Stomach (tissue), 9 donors: ENCODE results near the gene TSPAN15. TPM values are rescaled to one million over a fixed set of nuclear protein-coding genes. Genes with fewer than 3 reads are reported as not detected.

ENCODE experiments used
- DNase-seq, 2 donors: peaks; one replicate each; pipeline versions ENCODE4 v3.0.0 to v3.0.0-alpha.2; 2013 to 2019
- H3K27ac ChIP-seq, 5 donors: fragments of 200-600 bp in 4 of 5; sonication (generic) in 4 of 5; one replicate each; pipeline ENCODE4 v1.5.1; 2013 to 2019; ENCODE audit warnings: mild to moderate bottlenecking in 1 of 5, moderate library complexity in 1 of 5
- H3K27me3 ChIP-seq, 3 donors: fragments of 200-600 bp; sonication (generic); one replicate each; pipeline ENCODE4 v1.5.1; 2017 to 2019; ENCODE audit warnings: mixed run types in 1 of 3
- H3K36me3 ChIP-seq, 4 donors: fragments of 200-600 bp; sonication (generic); 1 replicate in 3 of 4; 2 replicates in 1 of 4; pipeline ENCODE4 v1.5.1; 2016 to 2019
- H3K4me1 ChIP-seq, 4 donors: fragments of 200-600 bp; sonication (generic); one replicate each; pipeline ENCODE4 v1.5.1; 2016 to 2019
- H3K4me3 ChIP-seq, 4 donors: fragments of 200-600 bp; sonication (generic) in 3 of 4; one replicate each; pipeline ENCODE4 v1.5.1; 2016 to 2019; ENCODE audit warnings: mild to moderate bottlenecking in 1 of 4
- H3K9me3 ChIP-seq, 4 donors: fragments of 200-600 bp; sonication (generic); one replicate each; pipeline ENCODE4 v1.5.1; 2016 to 2019
- CTCF ChIP-seq, 7 experiments: fragments of 450-650 bp in 4 of 7; fragments of 200-600 bp in 3 of 7; sonication (generic) in 3 of 7; IDR thresholded peaks; one replicate each; pipeline ENCODE4 v1.5.1; 2016 to 2019; ENCODE audit warnings: antibody characterized with exemption in 7 of 7, control low read depth in 2 of 7, mild to moderate bottlenecking in 1 of 7
- EP300 ChIP-seq: sonication (generic); formaldehyde crosslinking; IDR thresholded peaks from one replicate; pipeline ENCODE4 v1.6.1; 2017; ENCODE audit warnings: antibody characterized with exemption
- POLR2A ChIP-seq, 4 donors: fragments of 450-650 bp; IDR thresholded peaks; one replicate each; pipeline ENCODE4 v1.6.1; 2016; ENCODE audit warnings: antibody characterized with exemption in 4 of 4, control low read depth in 2 of 4, mild to moderate bottlenecking in 1 of 4, moderate library complexity in 1 of 4
- POLR2AphosphoS5 ChIP-seq, 3 donors: sonication (generic); formaldehyde crosslinking; IDR thresholded peaks; one replicate each; pipeline ENCODE4 v1.6.1; 2016; ENCODE audit warnings: antibody characterized with exemption in 3 of 3
- WGBS, 5 donors: extraction: QIAGEN DNeasy Blood & Tissue Kit in 3 of 5; methylation state at CpG; one replicate each; pipeline versions ENCODE4 v1.1.5 to v1.1.7; 2013 to 2018; 5-methylcytosine and 5-hydroxymethylcytosine counted together
- intact Hi-C: fragments of 100-400 bp; cut with DNase I; formaldehyde crosslinking; loops from one replicate; pipeline ENCODE4 v1.15.1; 2023; ENCODE audit warnings: low total_unique reads
- polyA plus RNA-seq, 3 donors: library from polyadenylated mRNA; stranded (reverse); fragments of 200-250 nt; gene quantifications; one replicate each; pipeline ENCODE4 v1.2.3, GENCODE V29; 2013
- total RNA-seq, 5 donors: library from RNA; depleted of rRNA; stranded (reverse); fragments of >200 nt; gene quantifications; one replicate each; pipeline versions ENCODE4 v1.1.0 to v1.2.3, GENCODE V29; 2014 to 2016
- donor health status: healthy with polysubstance abuse.
- donor health status: Bipolar disorder and iron deficiency.
- donor health status: healthy.

The TSPAN15 gene
- total and polyA plus RNA-seq, 8 donors: 23.5 to 153 (median 74.5) TPM

DNA sequence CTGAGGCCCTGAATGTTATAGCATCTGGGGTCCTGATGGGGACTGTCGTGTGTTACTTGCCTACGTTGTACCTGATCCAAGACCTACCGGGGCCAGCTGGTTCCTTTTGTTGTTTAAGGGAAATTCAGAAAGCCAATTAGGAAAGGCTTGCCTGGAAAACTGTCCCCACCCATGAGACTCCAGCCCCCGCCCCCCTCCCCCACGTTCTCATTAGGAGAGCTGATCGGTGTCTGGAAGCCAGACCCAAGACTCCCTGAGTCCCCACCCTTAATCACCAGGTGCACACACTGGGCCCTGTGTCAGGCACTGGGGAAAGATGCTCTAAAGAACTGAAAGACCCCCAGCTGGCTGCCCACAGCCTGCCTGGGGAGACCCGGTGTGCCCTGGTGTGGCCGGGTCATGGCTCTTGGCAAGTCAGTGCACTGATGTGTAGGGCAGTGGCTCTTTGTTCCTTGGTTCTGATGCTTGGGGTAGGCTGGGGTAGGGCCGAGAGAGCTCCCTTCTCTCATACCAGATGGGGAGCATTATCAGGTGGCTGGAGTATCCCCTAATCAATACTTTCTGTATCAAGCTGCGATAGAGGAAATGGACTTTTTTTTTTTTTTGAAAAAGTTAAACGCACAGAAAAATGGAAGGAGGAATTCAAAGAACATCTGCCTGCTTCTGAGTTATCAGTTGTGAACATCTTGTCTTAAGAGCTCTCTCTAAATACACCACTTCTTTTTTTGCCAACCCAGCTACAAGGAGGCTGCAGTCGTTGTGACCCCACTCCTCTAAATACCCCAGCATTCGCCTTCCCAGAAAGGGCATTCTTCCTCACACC is 16.9 kb downstream of the TSPAN15 start:
- Histone ChIP-seq H3K4me3 (no peak overlapping the region), H3K27me3 (no peaks in the 10 kb centered on the region), H3K27ac (peak overlapping the region; percentile 40 to 92 (median 70)), H3K36me3 (no peaks in the 10 kb centered on the region), H3K4me1 (peaks cover 58 to 99% (median 76%) of the 10 kb centered on the region in 4 donors), H3K9me3 (no peaks in the 10 kb centered on the region)
- intact Hi-C loops: no loop called here
- 42 to 55% (median 47%) methylated on average over 13 of the region's 13 CpGs for WGBS, 5 donors
- TF ChIP-seq EP300 (no peak), POLR2AphosphoS5 (IDR thresholded peaks at IDR 0.05) (no peak), CTCF (IDR thresholded peaks at IDR 0.05) (no peak), POLR2A (IDR thresholded peaks at IDR 0.05) (no peak)
- no peak for DNase-seq

GRCh38 chr10:69468751-69469089 is 17.5 kb downstream of the TSPAN15 start:
- WGBS, 5 donors: 23 to 51% (median 43%) methylated on average over 5 of the region's 5 CpGs
- Histone ChIP-seq H3K27ac (peak overlapping the region in 4 of 5 donors; percentile 65 to 92 (median 74)), H3K4me3 (no peak overlapping the region), H3K9me3 (no peaks in the 10 kb centered on the region), H3K27me3 (no peaks in the 10 kb centered on the region), H3K36me3 (no peaks in the 10 kb centered on the region), H3K4me1 (peaks cover 58 to 99% (median 76%) of the 10 kb centered on the region in 4 donors)
- DNase-seq: no peak
- intact Hi-C loops: no loop called here
- no peak for TF ChIP-seq POLR2AphosphoS5 (IDR thresholded peaks at IDR 0.05)
- TF ChIP-seq POLR2A (IDR thresholded peaks at IDR 0.05): no peak
- TF ChIP-seq CTCF (IDR thresholded peaks at IDR 0.05): no peak
- no peak for TF ChIP-seq EP300

DNA sequence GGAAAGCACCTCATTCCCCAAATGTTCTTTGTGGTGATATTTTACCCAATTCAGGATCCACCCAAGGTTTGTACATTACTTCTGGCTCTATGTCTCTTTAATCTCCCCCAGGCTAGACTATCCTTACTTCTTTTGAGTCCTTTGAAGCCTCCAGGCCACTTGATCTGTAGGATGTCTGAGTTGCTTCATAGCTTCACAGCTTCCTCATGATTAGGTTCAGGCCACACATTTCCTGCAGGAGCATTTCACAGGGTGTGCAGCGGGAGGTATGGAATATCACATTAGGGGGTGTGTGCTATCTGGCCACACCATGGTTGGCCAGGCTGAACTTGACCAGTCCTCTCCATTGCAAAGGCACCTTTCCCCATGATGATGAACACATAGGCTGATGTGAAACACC is 18.7 kb downstream of the TSPAN15 start:
- no peak overlapping the region for H3K4me3 ChIP-seq
- DNase-seq: no peak
- intact Hi-C loops: no loop called here
- no peaks in the 10 kb centered on the region for H3K27me3 ChIP-seq
- WGBS, 5 donors: 77 to 87% (median 83%) methylated on average over 1 of the region's 1 CpG
- no peaks in the 10 kb centered on the region for H3K36me3 ChIP-seq
- no peaks in the 10 kb centered on the region for H3K9me3 ChIP-seq
- TF ChIP-seq EP300: no peak
- no peak for TF ChIP-seq CTCF (IDR thresholded peaks at IDR 0.05)
- no peak for TF ChIP-seq POLR2AphosphoS5 (IDR thresholded peaks at IDR 0.05)
- TF ChIP-seq POLR2A (IDR thresholded peaks at IDR 0.05): no peak
- peaks cover 58 to 99% (median 76%) of the 10 kb centered on the region in 4 donors for H3K4me1 ChIP-seq
- H3K27ac ChIP-seq: peak overlapping the region in 2 of 5 donors; percentile 78 to 92

DNA sequence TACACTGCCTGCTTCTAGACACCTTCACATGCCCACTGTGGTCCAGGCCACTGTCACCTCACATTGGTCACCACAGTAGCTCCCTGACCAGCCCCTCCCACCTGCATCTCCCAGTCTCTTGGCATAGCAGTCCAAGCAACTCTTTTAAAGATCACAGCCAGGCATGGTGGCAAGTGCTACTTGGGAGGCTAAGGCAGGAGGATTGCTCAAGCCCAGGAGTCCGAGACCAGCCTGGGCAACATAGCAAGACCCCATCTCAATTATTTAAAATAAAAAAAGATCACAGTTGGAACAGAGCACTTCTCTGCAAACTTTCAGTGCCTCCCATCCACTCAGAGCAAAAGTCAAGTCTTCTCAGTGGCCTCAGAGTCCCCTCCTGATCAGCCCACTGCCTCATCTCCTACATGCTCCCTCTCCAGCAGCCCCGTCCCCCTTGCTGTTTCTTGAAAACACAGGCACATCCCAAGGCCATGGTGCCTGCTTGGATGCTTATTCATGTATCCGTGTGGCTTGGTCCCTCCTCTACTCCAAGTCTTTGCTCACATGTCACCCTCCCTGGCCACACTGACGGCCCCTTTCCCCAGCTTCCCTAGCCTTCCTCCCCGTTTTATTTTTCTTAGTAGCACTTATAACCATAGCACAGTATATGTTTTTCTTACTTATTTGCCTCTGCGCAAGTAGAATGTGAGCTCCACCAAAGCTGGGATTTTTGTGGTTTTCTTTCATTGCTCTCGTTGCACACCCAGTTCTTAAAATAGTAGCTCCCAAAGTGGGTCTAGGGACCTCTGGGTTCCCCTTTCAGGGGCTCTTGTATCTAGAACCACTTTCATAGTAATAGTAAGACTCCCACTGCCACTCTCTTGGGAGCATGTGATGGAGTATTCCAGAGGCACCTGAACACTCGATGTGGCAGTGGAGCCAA is 19.5 kb downstream of the TSPAN15 start:
- peak overlapping the region in 1 of 5 donors; percentile 84 for H3K27ac ChIP-seq
- no peaks in the 10 kb centered on the region for H3K9me3 ChIP-seq
- peaks cover 58 to 99% (median 74%) of the 10 kb centered on the region in 4 donors for H3K4me1 ChIP-seq
- no peak for TF ChIP-seq POLR2AphosphoS5 (IDR thresholded peaks at IDR 0.05)
- TF ChIP-seq EP300: no peak
- TF ChIP-seq CTCF (IDR thresholded peaks at IDR 0.05): no peak
- no peak for TF ChIP-seq POLR2A (IDR thresholded peaks at IDR 0.05)
- no peak for DNase-seq
- no peak overlapping the region for H3K4me3 ChIP-seq
- no peaks in the 10 kb centered on the region for H3K27me3 ChIP-seq
- no peaks in the 10 kb centered on the region for H3K36me3 ChIP-seq
- intact Hi-C loops: no loop called here
- WGBS, 5 donors: 74 to 81% (median 79%) methylated on average over 8 of the region's 8 CpGs
